SU-DHL-6 (cell line): ENCODE measurements around the gene TFPI2.

Experiments
- CTCF ChIP-seq: fragments of 200-600 bp; sonication (generic); IDR thresholded peaks from one replicate; pipeline ENCODE4 v1.5.1; 2017; ENCODE audit warnings: antibody characterized with exemption, mild to moderate bottlenecking, low read length, moderate library complexity; ENCODE audit not compliant: insufficient read depth, poor library complexity, severe bottlenecking
- EZH2phosphoT487 ChIP-seq: fragments of 200-600 bp; sonication (generic), shearing (Covaris generic); conservative IDR thresholded peaks from 2 replicates; pipeline ENCODE4 v1.6.1; 2018; ENCODE audit warnings: mild to moderate bottlenecking, antibody characterized with exemption, low read length, moderate library complexity, mixed read lengths

DNA sequence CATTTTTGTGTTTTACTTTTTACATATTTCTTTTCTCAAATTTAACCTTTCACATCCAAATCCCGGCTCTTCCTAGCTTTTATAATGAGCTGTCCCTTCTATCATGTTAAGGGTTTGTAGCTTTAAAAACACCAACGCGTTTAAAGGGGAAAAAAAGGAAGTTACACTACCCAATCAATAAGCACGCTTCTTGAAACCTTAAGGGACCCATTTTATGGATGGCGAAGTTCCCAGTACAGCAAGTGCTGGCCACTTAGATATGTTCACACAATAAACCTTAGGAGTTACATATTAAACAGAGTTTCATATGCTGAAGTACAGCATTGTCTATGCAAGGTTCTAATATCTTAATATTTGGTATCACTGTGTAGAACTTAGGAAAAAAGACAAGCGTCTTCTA lies 32.7 kb upstream of the TFPI2 start:
- TF ChIP-seq CTCF (no peak), EZH2phosphoT487 (no peak)
